Metanephros (tissue), 2 donors: ENCODE measurements around the gene LY6G5C. TPM values are rescaled to one million over a fixed set of nuclear protein-coding genes. Genes with fewer than 3 reads are reported as not detected.

Source experiments
- small RNA-seq: library from RNA; depleted of rRNA; stranded (forward); fragments of <200 nt; gene quantifications from one replicate; pipeline ENCODE3, GENCODE V24; 2014; ENCODE audit warnings: low replicate concordance
- total RNA-seq: library from RNA; depleted of rRNA; stranded (reverse); fragments of >200 nt; gene quantifications from one replicate; pipeline ENCODE4 v1.2.3, GENCODE V29; 2014

LY6G5C gene
- total RNA-seq, 1 donor from 2014 or later = 1.1 TPM

Small RNA genes within 50 kb of the gene (small RNA-seq; reads per million reads assigned to genes)
- gene LY6G6D (not detected), gene MIR4646 (not detected), gene MIR6832 (not detected), gene RF00019 (not detected)

Other genes starting within 250 kb of the LY6G5C start
- gene MICB, start 182.9 kb downstream of the LY6G5C start, total RNA-seq = 3.6 TPM
- gene MCCD1, start 152.1 kb downstream of the LY6G5C start, total RNA-seq = 9.8 TPM
- 530 TPM for gene DDX39B, start 139.1 kb downstream of the LY6G5C start, total RNA-seq
- gene ATP6V1G2, start 134.5 kb downstream of the LY6G5C start, total RNA-seq = 2.2 TPM
- gene NFKBIL1, start 133.5 kb downstream of the LY6G5C start, total RNA-seq = 26.4 TPM
- not detected for gene LTA, start 108.8 kb downstream of the LY6G5C start, total RNA-seq
- 0.35 TPM for gene TNF, start 105.5 kb downstream of the LY6G5C start, total RNA-seq
- 3.1 TPM for gene LTB, start 98.6 kb downstream of the LY6G5C start, total RNA-seq
- 12.3 TPM for gene LST1, start 94.8 kb downstream of the LY6G5C start, total RNA-seq
- 0.35 TPM for gene NCR3, start 88.1 kb downstream of the LY6G5C start, total RNA-seq
- gene AIF1, start 65.8 kb downstream of the LY6G5C start, total RNA-seq = 18.7 TPM
- gene PRRC2A, start 60.4 kb downstream of the LY6G5C start, total RNA-seq = 111 TPM
- gene BAG6, start 28.4 kb downstream of the LY6G5C start, total RNA-seq = 208 TPM
- gene APOM, start 25.2 kb downstream of the LY6G5C start, total RNA-seq = 24.0 TPM
- gene C6orf47, start 20.3 kb downstream of the LY6G5C start, total RNA-seq = 18.3 TPM
- gene GPANK1, start 16.1 kb downstream of the LY6G5C start, total RNA-seq = 16.5 TPM
- 99.5 TPM for gene CSNK2B, start 15.0 kb downstream of the LY6G5C start, total RNA-seq
- 3.3 TPM for gene LY6G5B, start 11.1 kb downstream of the LY6G5C start, total RNA-seq
- gene ABHD16A, start 22.3 kb upstream of the LY6G5C start, total RNA-seq = 56.0 TPM
- not detected for gene LY6G6F, start 25.8 kb upstream of the LY6G5C start, total RNA-seq
- gene LY6G6D, start 34.3 kb upstream of the LY6G5C start, total RNA-seq = not detected
- gene LY6G6C, start 40.7 kb upstream of the LY6G5C start, total RNA-seq = not detected
- 4.7 TPM for gene MPIG6B, start 42.3 kb upstream of the LY6G5C start, total RNA-seq
- gene DDAH2, start 48.2 kb upstream of the LY6G5C start, total RNA-seq = 121 TPM
- gene CLIC1, start 55.5 kb upstream of the LY6G5C start, total RNA-seq = 227 TPM
- gene MSH5, start 58.9 kb upstream of the LY6G5C start, total RNA-seq = 18.9 TPM
- 4.3 TPM for gene SAPCD1, start 81.6 kb upstream of the LY6G5C start, total RNA-seq
- gene VWA7, start 96.3 kb upstream of the LY6G5C start, total RNA-seq = 8.6 TPM
- gene VARS1, start 114.7 kb upstream of the LY6G5C start, total RNA-seq = 38.8 TPM
- 33.5 TPM for gene LSM2, start 125.9 kb upstream of the LY6G5C start, total RNA-seq
- gene HSPA1L, start 134.2 kb upstream of the LY6G5C start, total RNA-seq = 2.9 TPM
- 1,222 TPM for gene HSPA1A, start 134.5 kb upstream of the LY6G5C start, total RNA-seq
- gene HSPA1B, start 146.7 kb upstream of the LY6G5C start, total RNA-seq = 1,232 TPM
- gene NEU1, start 181.8 kb upstream of the LY6G5C start, total RNA-seq = 46.4 TPM
- 28.4 TPM for gene SLC44A4, start 197.9 kb upstream of the LY6G5C start, total RNA-seq
- gene EHMT2, start 216.6 kb upstream of the LY6G5C start, total RNA-seq = 71.4 TPM
- 14.4 TPM for gene ZBTB12, start 221.0 kb upstream of the LY6G5C start, total RNA-seq
- 7.1 TPM for gene C2, start 246.7 kb upstream of the LY6G5C start, total RNA-seq